Smooth muscle cell (in vitro differentiated cells): ENCODE measurements around the gene SCTR. TPM values are rescaled to one million over a fixed set of nuclear protein-coding genes. Genes with fewer than 3 reads are reported as not detected.

ENCODE experiments used
- DNase-seq: peaks from one replicate; lab custom pipeline; 2025; ENCODE audit not compliant: unreplicated experiment; lab: John Stamatoyannopoulos, UW
- H2AFZ ChIP-seq: fragments of 200-600 bp; sonication (generic); 2 replicates; pipeline ENCODE4 v1.6.0; 2016; ENCODE audit warnings: antibody characterized with exemption, low read depth, mild to moderate bottlenecking
- H3F3A ChIP-seq: fragments of 200-600 bp; sonication (generic); 2 replicates; pipeline ENCODE4 v1.6.0; 2017; ENCODE audit warnings: antibody characterized with exemption, low read depth
- H3K27ac ChIP-seq: fragments of 200-600 bp; sonication (generic); 2 replicates; pipeline ENCODE4 v1.5.1; 2016; ENCODE audit warnings: low read depth, mild to moderate bottlenecking
- H3K27me3 ChIP-seq: fragments of 200-600 bp; sonication (generic); 2 replicates; pipeline ENCODE4 v1.6.1; 2016; ENCODE audit warnings: low read depth, mild to moderate bottlenecking
- H3K36me3 ChIP-seq: fragments of 200-600 bp; sonication (generic); 2 replicates; pipeline ENCODE4 v1.5.1; 2016; ENCODE audit warnings: low read depth
- H3K4me1 ChIP-seq: fragments of 200-600 bp; sonication (generic); 2 replicates; pipeline ENCODE4 v1.5.1; 2016; ENCODE audit warnings: low read depth
- H3K4me2 ChIP-seq: fragments of 200-600 bp; sonication (generic); 2 replicates; pipeline ENCODE4 v1.6.0; 2016; ENCODE audit warnings: mild to moderate bottlenecking
- H3K4me3 ChIP-seq: fragments of 200-600 bp; sonication (generic); 2 replicates; pipeline ENCODE4 v1.5.1; 2016; ENCODE audit warnings: mild to moderate bottlenecking
- H3K79me2 ChIP-seq: fragments of 200-600 bp; sonication (generic); 2 replicates; pipeline ENCODE4 v1.6.0; 2016; ENCODE audit warnings: low read depth, mild to moderate bottlenecking
- H3K9ac ChIP-seq: fragments of 200-600 bp; sonication (generic); 2 replicates; pipeline ENCODE4 v1.6.0; 2016; ENCODE audit warnings: low read depth
- H3K9me3 ChIP-seq: fragments of 200-600 bp; sonication (generic); replicated peaks from 2 replicates; pipeline ENCODE4 v1.5.1; 2016; ENCODE audit warnings: low read depth
- H4K20me1 ChIP-seq: fragments of 200-600 bp; sonication (generic); 2 replicates; pipeline ENCODE4 v1.6.0; 2016; ENCODE audit warnings: low read depth
- CTCF ChIP-seq: fragments of 200-600 bp; sonication (generic); IDR thresholded peaks from 2 replicates; pipeline ENCODE4 v1.5.1; 2017; ENCODE audit warnings: borderline replicate concordance, mild to moderate bottlenecking, antibody characterized with exemption; ENCODE audit not compliant: insufficient read depth, poor library complexity, severe bottlenecking
- WGBS: methylation state at CpG from one replicate; pipeline ENCODE4 v1.1.7; 2016; ENCODE audit warnings: low lambda C conversion rate; 5-methylcytosine and 5-hydroxymethylcytosine counted together
- polyA plus RNA-seq: library from polyadenylated mRNA; unstranded; fragments of >200 nt; fragmentation: Nextera tagmentation; extraction: Ambion mirVana; gene quantifications from 2 replicates; pipeline ENCODE4 v1.2.1, GENCODE V29; 2016
- total RNA-seq: library from RNA; depleted of rRNA; stranded (reverse); fragments of >200 nt; gene quantifications from 2 replicates; pipeline ENCODE4 v1.2.3, GENCODE V29; 2014

SCTR gene
- total RNA-seq (not detected in 2 replicates), polyA plus RNA-seq (not detected in 2 replicates)

- H3K79me2 ChIP-seq: no peaks in the 10 kb centered on the region
- peak within 1 kb of the TSS; percentile 61 for H3K4me2 ChIP-seq
- no peaks in the 10 kb centered on the region for H3K9me3 ChIP-seq
- no peak within 1 kb of the TSS for H2AFZ ChIP-seq
- no peak for DNase-seq
- no peaks in the 10 kb centered on the region for H3K36me3 ChIP-seq
- no peaks in the 10 kb centered on the region for H4K20me1 ChIP-seq
- H3K27me3 ChIP-seq: peaks cover 88% of the 10 kb centered on the region
- no peaks in the 10 kb centered on the region for H3F3A ChIP-seq
- 13% methylated on average over 48 of the region's 74 CpGs for WGBS
- no peak for TF ChIP-seq CTCF
- no peak within 1 kb of the TSS for H3K27ac ChIP-seq
- peaks cover 4% of the 10 kb centered on the region for H3K4me1 ChIP-seq
- no peak within 1 kb of the TSS for H3K9ac ChIP-seq
- H3K4me3 ChIP-seq: peak within 1 kb of the TSS; percentile 16
Observed at GRCh38 chr2:119523952-119524694, at the start of gene SCTR. Gene SCTR (minus strand): TSS chr2:119524483. CDS start chr2:119524226, 257 bp downstream.

- Histone ChIP-seq H3K27ac (no peak overlapping the region), H3K4me2 (no peak overlapping the region), H3K4me3 (no peak overlapping the region), H2AFZ (no peak overlapping the region), H3F3A (no peaks in the 10 kb centered on the region), H3K79me2 (no peaks in the 10 kb centered on the region), H3K9me3 (no peaks in the 10 kb centered on the region), H3K27me3 (no peaks in the 10 kb centered on the region), H3K9ac (no peak overlapping the region), H3K36me3 (no peaks in the 10 kb centered on the region), H4K20me1 (no peaks in the 10 kb centered on the region), H3K4me1 (no peaks in the 10 kb centered on the region)
- no peak for TF ChIP-seq CTCF
- DNase-seq: no peak
Observed at GRCh38 chr2:119567292-119567691, 43.0 kb upstream of the SCTR start.

- no peaks in the 10 kb centered on the region for H3F3A ChIP-seq
- no peaks in the 10 kb centered on the region for H3K4me1 ChIP-seq
- no peak for DNase-seq
- H3K36me3 ChIP-seq: no peaks in the 10 kb centered on the region
- no peak overlapping the region for H3K4me3 ChIP-seq
- H3K79me2 ChIP-seq: no peaks in the 10 kb centered on the region
- no peak for TF ChIP-seq CTCF
- H3K4me2 ChIP-seq: no peak overlapping the region
- H3K9me3 ChIP-seq: no peaks in the 10 kb centered on the region
- no peak overlapping the region for H2AFZ ChIP-seq
- WGBS: 78% methylated on average over 2 of the region's 2 CpGs
- no peaks in the 10 kb centered on the region for H3K27me3 ChIP-seq
- H4K20me1 ChIP-seq: no peaks in the 10 kb centered on the region
- no peak overlapping the region for H3K9ac ChIP-seq
- no peak overlapping the region for H3K27ac ChIP-seq
Observed at GRCh38 chr2:119565481-119565880, 41.2 kb upstream of the SCTR start.
